ENCODE measurements around the gene PGAP3. TPM values are rescaled to one million over a fixed set of nuclear protein-coding genes. Genes with fewer than 3 reads are reported as not detected.

Gene PGAP3
- total RNA-seq, 1 experiment from 2014 or later, result 21.8 TPM

DNA sequence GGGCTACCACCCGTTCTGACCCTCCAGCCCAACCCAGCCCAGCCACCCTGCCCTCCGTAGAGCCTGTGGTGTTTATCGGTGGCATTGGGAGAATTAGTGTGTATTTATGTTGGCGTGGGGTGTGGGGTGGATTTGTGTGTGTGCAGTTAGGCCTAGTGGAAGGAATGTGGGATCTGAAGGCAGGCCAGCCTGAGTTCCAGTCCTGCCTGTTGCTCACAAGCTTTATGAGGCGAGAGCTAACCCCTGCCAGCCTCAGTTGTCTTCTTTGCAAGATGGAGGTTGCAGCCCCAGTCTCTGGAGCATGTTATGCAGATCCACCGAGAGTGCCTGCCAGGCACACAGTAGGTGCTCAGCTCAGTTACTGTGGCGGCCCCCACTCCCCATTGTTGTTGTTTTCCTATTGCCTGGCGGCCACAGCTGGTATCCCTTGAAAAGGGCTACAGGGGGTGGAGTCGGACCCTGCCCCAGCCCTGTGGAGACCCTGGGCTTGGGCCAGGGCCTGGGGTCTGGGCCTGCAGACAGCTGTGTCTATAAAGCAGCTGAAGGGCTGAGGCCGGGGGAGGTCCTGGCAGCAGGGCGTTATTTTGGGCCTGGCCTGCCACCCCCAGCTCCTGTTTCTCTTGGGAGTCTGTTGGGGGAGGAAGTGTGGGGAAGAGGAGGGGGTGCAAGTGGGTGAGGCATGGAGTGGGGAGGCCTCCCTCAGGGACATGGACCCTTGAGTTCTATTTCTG lies 17.1 kb upstream of the PGAP3 start:
- ChIA-PET CTCF (interaction anchor here (0.6 to 0.7 kb wide), 2 partner anchors 10 to 34 kb away, joined by 3 read pairs; no protein-coding TSS in a partner anchor), POLR2A (no interaction called here)
- Histone ChIP-seq H3K27ac (ENCODE audit: low read length) (no peak overlapping the region; the same call in 1 of the 2 replicates), H3K4me1 (ENCODE audit: control insufficient read depth, insufficient read depth, low read length) (peaks cover 44% of the 10 kb centered on the region), H3K27me3 (ENCODE audit: control insufficient read depth, insufficient read depth, low read length) (no peaks in the 10 kb centered on the region), H3K4me3 (ENCODE audit: low read depth in 2 of 2, low read length in 2 of 2) (no peak overlapping the region), H3K36me3 (ENCODE audit: control insufficient read depth, insufficient read depth, low read length) (peaks cover 3% of the 10 kb centered on the region; the same call in 1 of the 2 replicates), H3K9me3 (ENCODE audit: control insufficient read depth, insufficient read depth, low read depth, low read length) (no peaks in the 10 kb centered on the region)
- in situ Hi-C loops (cut with HindIII; ENCODE audit: low pct_unique_long_range_greater_than_20kb, low sequenced_read_pairs), result no loop called here
- DNase-seq (ENCODE audit: low read depth, low spot score) (no peak), ATAC-seq (no peak)
- no TSS peak for BruUV-seq (replicated peaks)
- intact Hi-C loops (cut with micrococcal nuclease; ENCODE audit: unreplicated experiment), result no loop called here
- TF ChIP-seq POLR2AphosphoS5 (IDR thresholded peaks at IDR 0.05; ENCODE audit: low read depth, low read length) (no peak), SIN3A (IDR thresholded peaks at IDR 0.05; ENCODE audit: borderline replicate concordance, insufficient read depth, low read depth, low read length) (no peak), TCF7L2 (IDR thresholded peaks at IDR 0.05; ENCODE audit: low read depth, low read length) (no peak)
- TF ChIP-seq, protein P1, sequence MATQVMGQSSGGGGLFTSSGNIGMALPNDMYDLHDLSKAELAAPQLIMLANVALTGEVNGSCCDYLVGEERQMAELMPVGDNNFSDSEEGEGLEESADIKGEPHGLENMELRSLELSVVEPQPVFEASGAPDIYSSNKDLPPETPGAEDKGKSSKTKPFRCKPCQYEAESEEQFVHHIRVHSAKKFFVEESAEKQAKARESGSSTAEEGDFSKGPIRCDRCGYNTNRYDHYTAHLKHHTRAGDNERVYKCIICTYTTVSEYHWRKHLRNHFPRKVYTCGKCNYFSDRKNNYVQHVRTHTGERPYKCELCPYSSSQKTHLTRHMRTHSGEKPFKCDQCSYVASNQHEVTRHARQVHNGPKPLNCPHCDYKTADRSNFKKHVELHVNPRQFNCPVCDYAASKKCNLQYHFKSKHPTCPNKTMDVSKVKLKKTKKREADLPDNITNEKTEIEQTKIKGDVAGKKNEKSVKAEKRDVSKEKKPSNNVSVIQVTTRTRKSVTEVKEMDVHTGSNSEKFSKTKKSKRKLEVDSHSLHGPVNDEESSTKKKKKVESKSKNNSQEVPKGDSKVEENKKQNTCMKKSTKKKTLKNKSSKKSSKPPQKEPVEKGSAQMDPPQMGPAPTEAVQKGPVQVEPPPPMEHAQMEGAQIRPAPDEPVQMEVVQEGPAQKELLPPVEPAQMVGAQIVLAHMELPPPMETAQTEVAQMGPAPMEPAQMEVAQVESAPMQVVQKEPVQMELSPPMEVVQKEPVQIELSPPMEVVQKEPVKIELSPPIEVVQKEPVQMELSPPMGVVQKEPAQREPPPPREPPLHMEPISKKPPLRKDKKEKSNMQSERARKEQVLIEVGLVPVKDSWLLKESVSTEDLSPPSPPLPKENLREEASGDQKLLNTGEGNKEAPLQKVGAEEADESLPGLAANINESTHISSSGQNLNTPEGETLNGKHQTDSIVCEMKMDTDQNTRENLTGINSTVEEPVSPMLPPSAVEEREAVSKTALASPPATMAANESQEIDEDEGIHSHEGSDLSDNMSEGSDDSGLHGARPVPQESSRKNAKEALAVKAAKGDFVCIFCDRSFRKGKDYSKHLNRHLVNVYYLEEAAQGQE (IDR thresholded peaks at IDR 0.05; ENCODE audit: insufficient read depth in 1 of 2, low read depth in 2 of 2, low read length in 1 of 2), result no peak
- TF ChIP-seq, protein P2, sequence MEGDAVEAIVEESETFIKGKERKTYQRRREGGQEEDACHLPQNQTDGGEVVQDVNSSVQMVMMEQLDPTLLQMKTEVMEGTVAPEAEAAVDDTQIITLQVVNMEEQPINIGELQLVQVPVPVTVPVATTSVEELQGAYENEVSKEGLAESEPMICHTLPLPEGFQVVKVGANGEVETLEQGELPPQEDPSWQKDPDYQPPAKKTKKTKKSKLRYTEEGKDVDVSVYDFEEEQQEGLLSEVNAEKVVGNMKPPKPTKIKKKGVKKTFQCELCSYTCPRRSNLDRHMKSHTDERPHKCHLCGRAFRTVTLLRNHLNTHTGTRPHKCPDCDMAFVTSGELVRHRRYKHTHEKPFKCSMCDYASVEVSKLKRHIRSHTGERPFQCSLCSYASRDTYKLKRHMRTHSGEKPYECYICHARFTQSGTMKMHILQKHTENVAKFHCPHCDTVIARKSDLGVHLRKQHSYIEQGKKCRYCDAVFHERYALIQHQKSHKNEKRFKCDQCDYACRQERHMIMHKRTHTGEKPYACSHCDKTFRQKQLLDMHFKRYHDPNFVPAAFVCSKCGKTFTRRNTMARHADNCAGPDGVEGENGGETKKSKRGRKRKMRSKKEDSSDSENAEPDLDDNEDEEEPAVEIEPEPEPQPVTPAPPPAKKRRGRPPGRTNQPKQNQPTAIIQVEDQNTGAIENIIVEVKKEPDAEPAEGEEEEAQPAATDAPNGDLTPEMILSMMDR (IDR thresholded peaks at IDR 0.05), result no peak

DNA sequence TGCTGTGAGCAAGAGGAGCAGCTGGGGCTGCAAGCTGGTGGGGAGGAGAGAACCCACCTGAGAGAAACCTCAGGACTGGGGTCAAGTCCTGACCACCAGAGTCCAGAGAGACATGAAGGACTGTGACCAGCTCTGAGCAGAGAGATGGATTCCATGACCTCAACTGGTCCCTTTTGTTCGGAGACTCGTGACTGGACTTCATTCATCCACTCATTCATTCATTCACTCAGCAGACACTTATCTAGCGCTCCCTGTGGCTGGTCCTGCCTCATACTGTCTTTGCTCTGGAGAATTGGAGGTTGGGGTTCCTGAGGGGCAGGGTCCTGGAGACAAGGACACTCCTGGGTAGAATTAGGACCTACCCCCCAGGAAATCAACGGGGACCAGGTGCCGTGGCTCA lies 16.1 kb upstream of the PGAP3 start:
- H3K27ac ChIP-seq (ENCODE audit: low read length), result peak overlapping the region; percentile 3; the same call in 1 of the 2 replicates
- POLR2A ChIA-PET, result no interaction called here
- no peaks in the 10 kb centered on the region for H3K27me3 ChIP-seq (ENCODE audit: control insufficient read depth, insufficient read depth, low read length)
- no peak overlapping the region for H3K4me3 ChIP-seq (ENCODE audit: low read depth in 2 of 2, low read length in 2 of 2)
- no TSS peak for BruUV-seq (replicated peaks)
- no peak for DNase-seq (ENCODE audit: low read depth, low spot score)
- ATAC-seq, result no peak
- peaks cover 3% of the 10 kb centered on the region; the same call in 1 of the 2 replicates for H3K36me3 ChIP-seq (ENCODE audit: control insufficient read depth, insufficient read depth, low read length)
- CTCF ChIA-PET, result interaction anchor here (1.2 kb wide), 1 partner anchor 26 kb away, joined by 3 read pairs; the partner anchor contains the start of gene MIEN1
- in situ Hi-C loops (cut with HindIII; ENCODE audit: low pct_unique_long_range_greater_than_20kb, low sequenced_read_pairs), result no loop called here
- H3K4me1 ChIP-seq (ENCODE audit: control insufficient read depth, insufficient read depth, low read length), result peaks cover 50% of the 10 kb centered on the region
- no peaks in the 10 kb centered on the region for H3K9me3 ChIP-seq (ENCODE audit: control insufficient read depth, insufficient read depth, low read depth, low read length)
- TF ChIP-seq, protein P2 (IDR thresholded peaks at IDR 0.05), result no peak
- TF ChIP-seq, protein P1 (IDR thresholded peaks at IDR 0.05; ENCODE audit: insufficient read depth in 1 of 2, low read depth in 2 of 2, low read length in 1 of 2), result no peak
- TF ChIP-seq TCF7L2 (IDR thresholded peaks at IDR 0.05; ENCODE audit: low read depth, low read length) (no peak), SIN3A (IDR thresholded peaks at IDR 0.05; ENCODE audit: borderline replicate concordance, insufficient read depth, low read depth, low read length) (no peak), POLR2AphosphoS5 (IDR thresholded peaks at IDR 0.05; ENCODE audit: low read depth, low read length) (no peak)
- intact Hi-C loops (cut with micrococcal nuclease; ENCODE audit: unreplicated experiment), result no loop called here
